22Rv1 (cell line): ENCODE data around the gene NT5DC1.

ENCODE experiments used
- CTCF ChIP-seq: fragments of 450-650 bp; IDR thresholded peaks from 2 replicates; pipeline ENCODE4 v1.5.1; 2017; ENCODE audit warnings: mild to moderate bottlenecking
- ZFX ChIP-seq: fragments of 450-650 bp; IDR thresholded peaks from 2 replicates; pipeline ENCODE4 v1.6.1; 2017; ENCODE audit warnings: antibody characterized with exemption, borderline replicate concordance

DNA sequence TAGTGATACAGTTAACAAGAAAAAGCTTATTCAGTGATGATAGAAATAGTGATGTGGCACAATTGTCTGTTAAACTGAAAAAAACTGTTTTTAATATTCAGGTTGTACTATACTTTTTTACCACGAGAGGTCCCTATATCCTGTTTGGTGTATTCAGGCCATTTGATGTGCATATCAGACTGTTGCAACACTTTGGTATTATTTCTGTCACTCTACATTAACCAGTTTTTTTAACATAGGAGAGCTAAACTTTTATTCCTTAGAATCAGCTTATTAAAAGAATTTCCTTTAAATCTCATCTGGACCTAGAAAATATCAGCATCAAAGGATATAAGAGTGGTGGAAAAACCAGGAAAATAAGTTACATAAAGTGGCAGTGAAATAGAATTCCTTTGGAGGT, 116.4 kb downstream of the NT5DC1 start:
- TF ChIP-seq CTCF (peak; percentile 69), ZFX (no peak)
